SK-N-SH (cell line): ENCODE data around the gene CLIC5. TPM values are rescaled to one million over a fixed set of nuclear protein-coding genes. Genes with fewer than 3 reads are reported as not detected.

ENCODE experiments used
- CTCF ChIA-PET: fragments of 300-600, 350-600 bp; formaldehyde crosslinking; extraction: SDS; loops from one replicate; lab custom pipeline; 2021; lab: Yijun Ruan, JAX
- POLR2A ChIA-PET: fragments of 350-600 bp; sonication (Branson Sonifier 250); formaldehyde crosslinking; extraction: SDS; loops from one replicate; lab custom pipeline; 2020; ENCODE audit warnings: antibody characterized with exemption, inconsistent platforms; lab: Yijun Ruan, JAX
- DNase-seq: peaks from one replicate; pipeline ENCODE4 v3.0.0; 2012
- H2AFZ ChIP-seq: fragments of 200-600 bp; sonication (generic); 2 replicates; pipeline ENCODE4 v1.8.1; 2016; ENCODE audit warnings: antibody characterized with exemption, mild to moderate bottlenecking, low read depth
- H3F3A ChIP-seq: fragments of 200-600 bp; sonication (generic); replicated peaks from 2 replicates; pipeline ENCODE3; 2016; ENCODE audit warnings: antibody characterized with exemption, mild to moderate bottlenecking; ENCODE audit not compliant: insufficient read depth
- H3K27ac ChIP-seq, 2 experiments: fragments of 200-500 bp in 1 of 2; fragments of 200-600 bp in 1 of 2; sonication (Bioruptor generic) in 1 of 2; sonication (generic), shearing (Covaris generic) in 1 of 2; 2 replicates each; pipeline versions ENCODE4 v1.5.1 to v1.6.1; 2014 to 2016; ENCODE audit warnings: low read depth in 2 of 2, inconsistent platforms in 1 of 2, low read length in 1 of 2, mild to moderate bottlenecking in 1 of 2, mixed read lengths in 1 of 2
- H3K27me3 ChIP-seq: fragments of 200-600 bp; sonication (generic), shearing (Covaris generic); 2 replicates; pipeline ENCODE4 v1.6.1; 2016; ENCODE audit warnings: mixed run types; ENCODE audit not compliant: insufficient read depth
- H3K36me3 ChIP-seq, 2 experiments: fragments of 200-500 bp in 1 of 2; fragments of 200-600 bp in 1 of 2; sonication (Bioruptor generic) in 1 of 2; sonication (generic) in 1 of 2; replicated peaks in 1 of 2; 2 replicates each; pipeline versions ENCODE3 to v1.5.1; 2014 to 2016; ENCODE audit warnings: low read length in 1 of 2, mild to moderate bottlenecking in 1 of 2; ENCODE audit not compliant: insufficient read depth in 2 of 2, control insufficient read depth in 1 of 2
- H3K4me1 ChIP-seq, 2 experiments: fragments of 200-500 bp in 1 of 2; fragments of 200-600 bp in 1 of 2; sonication (Bioruptor generic) in 1 of 2; sonication (generic), shearing (Covaris generic) in 1 of 2; 2 replicates each; pipeline versions ENCODE4 v1.5.1 to v1.6.1; 2014 to 2016; ENCODE audit warnings: low read depth in 1 of 2, low read length in 1 of 2, mixed run types in 1 of 2; ENCODE audit not compliant: insufficient read depth in 2 of 2, control insufficient read depth in 1 of 2
- H3K4me2 ChIP-seq: fragments of 200-600 bp; sonication (generic), shearing (Covaris generic); 2 replicates; pipeline ENCODE4 v1.6.1; 2017; ENCODE audit warnings: mixed run types
- H3K4me3 ChIP-seq, 2 experiments: fragments of 200-500 bp in 1 of 2; fragments of 200-600 bp in 1 of 2; sonication (Bioruptor generic) in 1 of 2; sonication (generic), shearing (Covaris generic) in 1 of 2; 2 replicates each; pipeline versions ENCODE4 v1.5.1 to v1.8.1; 2014 to 2016; ENCODE audit warnings: low read depth in 2 of 2, inconsistent platforms in 1 of 2, low read length in 1 of 2, mild to moderate bottlenecking in 1 of 2, mixed read lengths in 1 of 2, moderate library complexity in 1 of 2
- H3K79me2 ChIP-seq: fragments of 200-600 bp; sonication (generic); 2 replicates; pipeline ENCODE4 v1.8.1; 2017; ENCODE audit warnings: mild to moderate bottlenecking; ENCODE audit not compliant: insufficient read depth
- H3K9ac ChIP-seq: fragments of 200-600 bp; sonication (generic); 2 replicates; pipeline ENCODE4 v1.6.1; 2017; ENCODE audit warnings: mixed run types
- H3K9me2 ChIP-seq: fragments of 200-600 bp; sonication (generic); 2 replicates; pipeline ENCODE4 v1.6.1; 2017; ENCODE audit warnings: mixed run types
- H3K9me3 ChIP-seq: fragments of 200-600 bp; sonication (generic); 2 replicates; pipeline ENCODE4 v1.6.1; 2017; ENCODE audit warnings: mixed run types, mild to moderate bottlenecking, moderate library complexity
- H4K20me1 ChIP-seq: fragments of 200-600 bp; sonication (generic); 2 replicates; pipeline ENCODE4 v1.6.1; 2017; ENCODE audit warnings: mild to moderate bottlenecking, mixed run types; ENCODE audit not compliant: insufficient read depth
- CHD2 ChIP-seq: fragments of 150-350 bp; IDR thresholded peaks from 2 replicates; pipeline ENCODE4 v1.6.1; 2018; ENCODE audit warnings: low read length; ENCODE audit not compliant: partially characterized antibody
- FOXJ3 ChIP-seq: sonication (generic); formaldehyde crosslinking; IDR thresholded peaks from 2 replicates; pipeline ENCODE4 v1.5.1; 2020; ENCODE audit warnings: mild to moderate bottlenecking, missing genetic modification reagents
- GATA2 ChIP-seq: sonication (generic); formaldehyde crosslinking; IDR thresholded peaks from 2 replicates; pipeline ENCODE4 v1.5.0; 2020; ENCODE audit warnings: mild to moderate bottlenecking, missing genetic modification reagents
- JUND ChIP-seq: IDR thresholded peaks from 2 replicates; pipeline ENCODE4 v1.4.0; 2012
- MAX ChIP-seq: IDR thresholded peaks from 2 replicates; pipeline ENCODE4 v1.4.0; 2012; ENCODE audit warnings: low read depth
- MXI1 ChIP-seq: IDR thresholded peaks from 2 replicates; pipeline ENCODE4 v1.6.1; 2012; ENCODE audit warnings: mild to moderate bottlenecking, low read depth, low read length, improper control_type of control experiment
- NRF1 ChIP-seq: IDR thresholded peaks from 2 replicates; pipeline ENCODE4 v1.6.1; 2012; ENCODE audit warnings: low read depth, mild to moderate bottlenecking, low read length
- RCOR1 ChIP-seq: fragments of 150-350 bp; IDR thresholded peaks from 2 replicates; pipeline ENCODE4 v1.6.1; 2017; ENCODE audit warnings: antibody characterized with exemption, low read length
- RFX5 ChIP-seq: IDR thresholded peaks from 2 replicates; pipeline ENCODE4 v1.6.1; 2012; ENCODE audit warnings: mild to moderate bottlenecking, improper control_type of control experiment, low read length
- USF1 ChIP-seq: IDR thresholded peaks from 2 replicates; pipeline ENCODE4 v1.4.0; 2012; ENCODE audit warnings: low read depth, borderline replicate concordance
- USF2 ChIP-seq: fragments of 150-350 bp; IDR thresholded peaks from 2 replicates; pipeline ENCODE4 v1.6.1; 2017; ENCODE audit warnings: antibody characterized with exemption, low read length, low read depth, borderline replicate concordance
- YY1 ChIP-seq: IDR thresholded peaks from 2 replicates; pipeline ENCODE4 v1.4.0; 2012; ENCODE audit warnings: low read depth, mild to moderate bottlenecking
- WGBS: methylation state at CpG from one replicate; pipeline ENCODE4 v1.1.6; 2017; ENCODE audit warnings: low lambda C conversion rate; 5-methylcytosine and 5-hydroxymethylcytosine counted together
- polyA plus RNA-seq, 3 experiments: library from polyadenylated mRNA; depleted of rRNA; stranded (reverse); fragments of >200 nt; gene quantifications; 2 replicates each; pipeline ENCODE4 v1.2.3, GENCODE V29; 2012

CLIC5 gene
- polyA plus RNA-seq, 1 of the 3 experiments (the other 2 are of a cell fraction), result 0.03 TPM

- TF ChIP-seq JUND (no peak), MAX (no peak), CHD2 (no peak), RCOR1 (no peak), YY1 (no peak), FOXJ3 (no peak), NRF1 (no peak), RFX5 (no peak), GATA2 (no peak)
- H2AFZ ChIP-seq, result no peak overlapping the region
- no peaks in the 10 kb centered on the region for H3K36me3 ChIP-seq
- H3K9ac ChIP-seq, result no peak overlapping the region
- H3K4me3 ChIP-seq, result no peak overlapping the region
- ChIA-PET CTCF (no interaction called here), POLR2A (no interaction called here)
- no peaks in the 10 kb centered on the region for H3K9me2 ChIP-seq
- H3K27me3 ChIP-seq, result peaks cover 22% of the 10 kb centered on the region; the same call in 1 of the 2 replicates
- no peaks in the 10 kb centered on the region for H3K79me2 ChIP-seq
- no peaks in the 10 kb centered on the region for H3F3A ChIP-seq
- H3K27ac ChIP-seq, result no peak overlapping the region
- 4% methylated on average over 1 of the region's 1 CpG for WGBS
- no peak overlapping the region for H3K4me2 ChIP-seq
- no peaks in the 10 kb centered on the region for H4K20me1 ChIP-seq
- DNase-seq, result no peak
- no peaks in the 10 kb centered on the region for H3K4me1 ChIP-seq
- no peaks in the 10 kb centered on the region for H3K9me3 ChIP-seq
These were observed 111.7 kb downstream of the CLIC5 start for GRCh38 chr6:45903959-45904358.

- TF ChIP-seq USF2 (no peak), USF1 (no peak), MXI1 (no peak)
- 20% methylated on average over 15 of the region's 15 CpGs for WGBS
- Histone ChIP-seq H3K4me3 (no peak overlapping the region), H3K4me1 (no peaks in the 10 kb centered on the region), H3K9ac (no peak overlapping the region), H4K20me1 (no peaks in the 10 kb centered on the region), H3K27ac (no peak overlapping the region), H3K36me3 (no peaks in the 10 kb centered on the region), H3K27me3 (peaks cover 25% of the 10 kb centered on the region; the same call in 1 of the 2 replicates), H3K9me3 (no peaks in the 10 kb centered on the region), H2AFZ (no peak overlapping the region), H3K9me2 (no peaks in the 10 kb centered on the region), H3F3A (no peaks in the 10 kb centered on the region), H3K4me2 (no peak overlapping the region), H3K79me2 (no peaks in the 10 kb centered on the region)
- no peak for DNase-seq
- POLR2A ChIA-PET, result no interaction called here
- CTCF ChIA-PET, result interaction anchor here (1.8 kb wide), 1 partner anchor 27 kb away, joined by 4 read pairs; no protein-coding TSS in a partner anchor
These were observed 112.7 kb downstream of the CLIC5 start for GRCh38 chr6:45902984-45903383.
